ENCODE measurements around the gene USP10. TPM values are rescaled to one million over a fixed set of nuclear protein-coding genes. Genes with fewer than 3 reads are reported as not detected.

The USP10 gene
- total RNA-seq, 4 donors from 2014 or later: 23.6 to 56.8 (median 45.4) TPM

GRCh38 chr16:84700446-84701300 is 873 bp downstream of the USP10 start:
- Histone ChIP-seq H3K9me3 (no peaks in the 10 kb centered on the region), H3K4me1 (peaks cover 4 to 49% (median 36%) of the 10 kb centered on the region in 4 donors), H3K27ac (peak overlapping the region; percentile 90 to 96 (median 94)), H3K4me3 (peak overlapping the region; percentile 96 to 99 (median 98)), H3K27me3 (no peaks in the 10 kb centered on the region), H3K36me3 (no peaks in the 10 kb centered on the region)
- intact Hi-C loops (cut with DNase I; ENCODE audit: low total_unique reads): no loop called here
- TF ChIP-seq, protein P1, sequence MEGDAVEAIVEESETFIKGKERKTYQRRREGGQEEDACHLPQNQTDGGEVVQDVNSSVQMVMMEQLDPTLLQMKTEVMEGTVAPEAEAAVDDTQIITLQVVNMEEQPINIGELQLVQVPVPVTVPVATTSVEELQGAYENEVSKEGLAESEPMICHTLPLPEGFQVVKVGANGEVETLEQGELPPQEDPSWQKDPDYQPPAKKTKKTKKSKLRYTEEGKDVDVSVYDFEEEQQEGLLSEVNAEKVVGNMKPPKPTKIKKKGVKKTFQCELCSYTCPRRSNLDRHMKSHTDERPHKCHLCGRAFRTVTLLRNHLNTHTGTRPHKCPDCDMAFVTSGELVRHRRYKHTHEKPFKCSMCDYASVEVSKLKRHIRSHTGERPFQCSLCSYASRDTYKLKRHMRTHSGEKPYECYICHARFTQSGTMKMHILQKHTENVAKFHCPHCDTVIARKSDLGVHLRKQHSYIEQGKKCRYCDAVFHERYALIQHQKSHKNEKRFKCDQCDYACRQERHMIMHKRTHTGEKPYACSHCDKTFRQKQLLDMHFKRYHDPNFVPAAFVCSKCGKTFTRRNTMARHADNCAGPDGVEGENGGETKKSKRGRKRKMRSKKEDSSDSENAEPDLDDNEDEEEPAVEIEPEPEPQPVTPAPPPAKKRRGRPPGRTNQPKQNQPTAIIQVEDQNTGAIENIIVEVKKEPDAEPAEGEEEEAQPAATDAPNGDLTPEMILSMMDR (IDR thresholded peaks at IDR 0.05): no peak
- TF ChIP-seq POLR2AphosphoS5 (IDR thresholded peaks at IDR 0.05): no peak
- no peak for TF ChIP-seq POLR2A (IDR thresholded peaks at IDR 0.05)
- TF ChIP-seq EP300 (IDR thresholded peaks at IDR 0.05; ENCODE audit: low read depth): no peak
- peak; percentile 44 for DNase-seq
- WGBS, 2 donors (ENCODE audit: low coverage in 1 of 2): 4 to 8% methylated on average over 14 to 20 of the region's 28 CpGs
- in situ Hi-C loops (cut with MboI; ENCODE audit: low pct_ligation_motif_present in 1 of 4, low pct_unique_long_range_greater_than_20kb in 1 of 4, low sequenced_read_pairs in 3 of 4): loop anchor here in 1 of 4 donors (25.0 kb wide), 1 partner anchor 188 kb away; the partner anchor contains the start of gene MEAK7

DNA sequence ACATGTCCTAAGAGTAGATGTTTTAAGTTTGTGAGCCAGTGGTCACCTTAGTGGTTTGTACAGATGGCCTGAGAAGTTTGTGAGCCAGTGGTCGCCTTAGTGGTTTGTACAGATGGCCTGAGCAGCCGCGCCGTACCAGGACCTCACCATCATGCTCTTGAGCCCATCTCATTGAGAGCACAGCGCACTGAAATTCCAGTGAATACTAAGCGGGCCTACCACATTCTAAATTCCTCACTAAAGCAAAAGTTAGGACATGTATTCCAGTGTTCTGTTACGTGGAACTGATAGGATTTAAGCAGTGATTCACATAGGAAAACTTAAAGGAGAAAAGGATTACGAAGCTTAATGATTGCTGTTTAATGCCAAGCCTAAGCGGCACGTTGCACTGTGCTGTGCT is 3.9 kb downstream of the USP10 start:
- intact Hi-C loops (cut with DNase I; ENCODE audit: low total_unique reads): no loop called here
- no peak for DNase-seq
- H3K27me3 ChIP-seq: no peaks in the 10 kb centered on the region
- H3K9me3 ChIP-seq: no peaks in the 10 kb centered on the region
- no peak overlapping the region for H3K27ac ChIP-seq
- no peaks in the 10 kb centered on the region for H3K36me3 ChIP-seq
- in situ Hi-C loops (cut with MboI; ENCODE audit: low pct_ligation_motif_present in 1 of 4, low pct_unique_long_range_greater_than_20kb in 1 of 4, low sequenced_read_pairs in 3 of 4): loop anchor here in 1 of 4 donors (25.0 kb wide), 1 partner anchor 191 kb away; the partner anchor contains the start of gene MEAK7
- no peak overlapping the region for H3K4me3 ChIP-seq
- peaks cover 4 to 68% (median 41%) of the 10 kb centered on the region in 4 donors for H3K4me1 ChIP-seq
- WGBS, 2 donors (ENCODE audit: low coverage in 1 of 2): 87 to 96% methylated on average over 4 to 10 of the region's 10 CpGs
- TF ChIP-seq POLR2A (IDR thresholded peaks at IDR 0.05) (no peak), POLR2AphosphoS5 (IDR thresholded peaks at IDR 0.05) (no peak), EP300 (IDR thresholded peaks at IDR 0.05; ENCODE audit: low read depth) (no peak)
- TF ChIP-seq, protein P1 (IDR thresholded peaks at IDR 0.05): no peak

GRCh38 chr16:84704253-84704652 is 4.5 kb downstream of the USP10 start:
- TF ChIP-seq, protein P1 (IDR thresholded peaks at IDR 0.05): no peak
- TF ChIP-seq POLR2A (IDR thresholded peaks at IDR 0.05): no peak
- TF ChIP-seq EP300 (IDR thresholded peaks at IDR 0.05; ENCODE audit: low read depth): no peak
- no peak for TF ChIP-seq POLR2AphosphoS5 (IDR thresholded peaks at IDR 0.05)
- in situ Hi-C loops (cut with MboI; ENCODE audit: low pct_ligation_motif_present in 1 of 4, low pct_unique_long_range_greater_than_20kb in 1 of 4, low sequenced_read_pairs in 3 of 4): loop anchor here in 1 of 4 donors (25.0 kb wide), 1 partner anchor 192 kb away; the partner anchor contains the start of gene MEAK7
- 53 to 77% methylated on average over 1 to 2 of the region's 2 CpGs for WGBS, 2 donors (ENCODE audit: low coverage in 1 of 2)

GRCh38 chr16:84706856-84707255 is 7.1 kb downstream of the USP10 start:
- H3K4me1 ChIP-seq: peaks cover 0 to 56% (median 25%) of the 10 kb centered on the region in 4 donors
- no peaks in the 10 kb centered on the region for H3K36me3 ChIP-seq
- intact Hi-C loops (cut with DNase I; ENCODE audit: low total_unique reads): no loop called here
- TF ChIP-seq POLR2A (IDR thresholded peaks at IDR 0.05): no peak
- TF ChIP-seq, protein P1 (IDR thresholded peaks at IDR 0.05): no peak
- TF ChIP-seq EP300 (IDR thresholded peaks at IDR 0.05; ENCODE audit: low read depth): no peak
- no peak for TF ChIP-seq POLR2AphosphoS5 (IDR thresholded peaks at IDR 0.05)
- no peaks in the 10 kb centered on the region for H3K27me3 ChIP-seq
- 80 to 89% methylated on average over 1 of the region's 1 CpG for WGBS, 2 donors (ENCODE audit: low coverage in 1 of 2)
- H3K4me3 ChIP-seq: no peak overlapping the region
- in situ Hi-C loops (cut with MboI; ENCODE audit: low pct_ligation_motif_present in 1 of 4, low pct_unique_long_range_greater_than_20kb in 1 of 4, low sequenced_read_pairs in 3 of 4): loop anchor here in 1 of 4 donors (25.0 kb wide), 1 partner anchor 195 kb away; the partner anchor contains the start of gene MEAK7
- H3K9me3 ChIP-seq: no peaks in the 10 kb centered on the region
- no peak for DNase-seq
- H3K27ac ChIP-seq: no peak overlapping the region

More at GRCh38 chr16:84704253-84704652, 4.5 kb downstream of the USP10 start:
- Histone ChIP-seq H3K27me3 (no peaks in the 10 kb centered on the region), H3K27ac (peak overlapping the region in 1 of 4 donors; percentile 34), H3K36me3 (no peaks in the 10 kb centered on the region), H3K4me3 (no peak overlapping the region), H3K9me3 (no peaks in the 10 kb centered on the region), H3K4me1 (peaks cover 4 to 64% (median 37%) of the 10 kb centered on the region in 4 donors)
- DNase-seq: no peak
- intact Hi-C loops (cut with DNase I; ENCODE audit: low total_unique reads): no loop called here

Measured in transverse colon (tissue), 4 donors.